GM19468 (cell line): ENCODE measurements around the gene MMP11.

Source experiments
- ATAC-seq: cut with Tn5 transposase; IDR thresholded peaks from one replicate; pipeline ENCODE4 v1.9.1; 2021; ENCODE audit warnings: mild to moderate bottlenecking, moderate library complexity, moderate number of reproducible peaks; ENCODE audit not compliant: unreplicated experiment; ENCODE audit errors: extremely low read depth

MMP11 gene

DNA sequence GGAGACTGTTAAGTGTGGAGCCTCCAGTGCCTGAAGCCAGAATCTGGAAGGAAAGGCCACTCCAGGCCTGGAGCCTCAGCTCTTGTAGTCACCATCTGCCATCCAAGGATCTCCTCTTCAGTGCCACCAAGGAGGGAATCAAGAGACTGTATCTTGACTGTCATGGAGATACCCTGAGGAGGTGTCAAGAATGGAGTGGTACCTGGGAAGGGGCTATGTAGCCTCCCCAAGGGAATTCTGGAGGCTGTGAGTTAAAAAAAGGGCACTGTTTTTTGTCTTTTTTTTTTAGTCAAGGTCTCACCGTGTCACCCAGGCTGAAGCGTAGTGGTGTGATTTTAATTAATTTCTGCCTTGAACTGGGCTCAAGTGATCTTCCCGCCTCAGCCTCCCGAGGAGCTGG is 13.1 kb upstream of the MMP11 start:
- no peak for ATAC-seq

DNA sequence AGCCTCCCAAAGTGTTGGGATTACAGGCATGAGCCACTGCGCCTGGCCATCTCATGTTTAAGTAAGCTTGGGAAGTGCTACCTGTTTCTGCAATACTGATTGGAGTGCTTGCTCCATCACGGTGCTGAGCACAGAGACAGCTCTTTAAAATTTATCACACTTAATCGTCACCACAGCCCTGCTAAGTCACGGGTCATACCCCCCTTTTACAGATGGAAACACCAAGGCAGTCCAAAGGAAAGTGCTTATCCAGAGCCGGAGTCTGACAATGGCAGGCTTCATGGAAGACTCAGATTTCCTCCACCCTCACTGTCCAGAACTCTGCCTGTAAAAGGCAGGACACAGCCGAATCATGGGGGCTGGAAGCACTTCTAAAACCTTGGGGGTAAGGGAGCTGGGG is 12.6 kb upstream of the MMP11 start:
- no peak for ATAC-seq

- no peak for ATAC-seq
Measured at GRCh38 chr22:23762842-23763578, 9.6 kb upstream of the MMP11 start, which contains the start of gene C22orf15. TSS of gene C22orf15 (plus strand) at chr22:23762990. CDS start at chr22:23763307, 317 bp downstream.

DNA sequence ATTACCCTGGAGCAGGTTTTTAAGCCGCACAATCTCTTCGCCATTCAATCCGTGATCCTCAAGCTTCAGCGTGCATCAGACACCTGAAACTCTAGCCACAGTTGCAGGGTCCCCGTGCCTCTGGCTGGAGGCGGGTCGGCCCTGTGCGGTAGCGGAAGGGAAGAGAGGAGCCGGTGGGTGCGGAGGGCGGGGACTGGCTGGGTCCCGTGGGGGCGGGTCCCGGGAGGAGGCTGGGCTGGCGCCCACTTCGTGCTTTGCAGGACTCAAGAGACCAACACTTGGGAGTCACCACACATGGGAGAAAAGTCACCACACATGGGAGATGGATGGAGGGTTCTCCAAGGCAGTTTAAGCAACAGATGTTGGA is 9.1 kb upstream of the MMP11 start:
- no peak for ATAC-seq

DNA sequence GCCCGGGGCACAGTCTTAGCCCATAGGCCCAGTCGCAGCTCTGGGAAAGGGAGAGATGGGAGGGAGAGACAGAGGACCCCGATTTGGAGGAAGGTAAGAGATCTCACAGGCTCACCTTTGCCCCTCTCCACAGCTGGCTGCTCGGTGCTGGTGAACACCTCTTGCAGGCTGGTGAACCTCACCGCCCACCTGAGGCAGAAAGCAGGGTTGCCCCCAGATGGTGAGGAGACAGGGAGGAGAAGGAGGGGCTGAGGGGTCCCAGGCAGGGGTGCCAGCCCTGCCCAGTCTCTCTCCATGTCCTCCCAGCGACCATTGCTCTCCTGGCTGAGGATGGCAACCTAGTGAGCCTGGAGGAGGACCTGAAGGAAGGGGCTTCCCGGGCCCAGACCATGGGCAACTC is 8.7 kb upstream of the MMP11 start:
- ATAC-seq, result no peak

DNA sequence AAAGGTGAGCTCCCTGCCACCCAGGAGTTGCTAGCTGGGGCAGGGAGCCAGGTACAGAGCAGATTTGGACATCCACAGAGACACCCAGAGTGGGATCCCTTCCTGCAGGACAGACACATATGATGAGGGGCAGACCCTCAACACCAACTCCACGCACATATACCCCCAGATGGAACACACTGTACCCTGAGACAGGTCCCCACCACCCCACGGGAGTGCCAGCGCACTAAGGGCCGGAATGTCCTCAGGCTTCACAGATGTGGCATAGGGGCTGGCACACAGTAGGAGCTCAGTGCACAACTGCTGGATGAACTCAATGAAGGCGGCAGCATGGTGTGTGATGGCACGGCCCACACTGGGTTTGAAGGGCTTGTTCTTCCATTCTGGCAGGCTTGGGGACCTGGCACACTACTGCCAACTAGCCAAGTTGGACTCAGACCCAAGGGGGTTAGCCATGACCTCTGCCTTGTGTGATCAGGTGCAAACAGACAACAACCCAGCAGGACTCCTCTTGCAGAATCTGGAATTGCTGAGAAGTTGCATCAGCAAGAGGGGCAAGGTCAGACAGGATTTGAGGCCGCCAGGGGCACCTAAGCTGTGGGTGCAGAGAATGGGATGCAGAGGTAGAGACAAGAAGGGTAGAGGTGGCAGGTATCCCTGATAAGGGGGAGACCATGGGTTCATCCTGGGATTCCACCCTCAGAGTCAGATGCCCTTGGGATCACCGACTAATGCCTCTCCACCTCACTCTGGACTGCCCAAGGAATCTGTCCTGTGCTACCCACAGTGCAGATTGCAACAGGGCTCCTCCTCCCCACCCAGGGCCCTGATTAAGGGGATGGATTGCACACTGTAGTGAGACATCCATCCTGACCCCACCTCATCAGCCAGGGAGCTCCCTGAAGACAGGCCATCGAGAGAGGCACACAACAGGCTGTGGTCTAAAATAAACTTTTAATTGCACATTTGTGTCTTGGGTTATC is 7.5 kb upstream of the MMP11 start:
- ATAC-seq, result no peak

DNA sequence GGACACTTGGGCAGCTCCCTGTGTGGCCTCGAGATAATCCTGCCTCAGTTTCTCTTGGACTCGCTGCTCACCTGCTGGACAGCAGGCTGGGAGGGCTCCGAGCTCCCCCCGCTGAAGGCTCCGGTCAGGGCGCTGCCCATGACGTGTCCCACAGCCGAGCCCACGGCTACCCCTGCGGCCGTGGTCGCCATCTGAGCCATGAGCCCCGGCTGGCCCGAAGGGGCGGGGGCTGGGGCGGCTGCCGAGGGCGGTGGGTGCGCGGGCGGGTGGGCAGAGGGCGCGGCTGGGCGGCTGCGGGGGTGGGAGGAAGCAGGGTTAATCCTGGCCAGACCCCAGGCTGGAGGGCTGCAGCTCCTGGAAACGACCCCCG is 5.4 kb upstream of the MMP11 start:
- no peak for ATAC-seq

DNA sequence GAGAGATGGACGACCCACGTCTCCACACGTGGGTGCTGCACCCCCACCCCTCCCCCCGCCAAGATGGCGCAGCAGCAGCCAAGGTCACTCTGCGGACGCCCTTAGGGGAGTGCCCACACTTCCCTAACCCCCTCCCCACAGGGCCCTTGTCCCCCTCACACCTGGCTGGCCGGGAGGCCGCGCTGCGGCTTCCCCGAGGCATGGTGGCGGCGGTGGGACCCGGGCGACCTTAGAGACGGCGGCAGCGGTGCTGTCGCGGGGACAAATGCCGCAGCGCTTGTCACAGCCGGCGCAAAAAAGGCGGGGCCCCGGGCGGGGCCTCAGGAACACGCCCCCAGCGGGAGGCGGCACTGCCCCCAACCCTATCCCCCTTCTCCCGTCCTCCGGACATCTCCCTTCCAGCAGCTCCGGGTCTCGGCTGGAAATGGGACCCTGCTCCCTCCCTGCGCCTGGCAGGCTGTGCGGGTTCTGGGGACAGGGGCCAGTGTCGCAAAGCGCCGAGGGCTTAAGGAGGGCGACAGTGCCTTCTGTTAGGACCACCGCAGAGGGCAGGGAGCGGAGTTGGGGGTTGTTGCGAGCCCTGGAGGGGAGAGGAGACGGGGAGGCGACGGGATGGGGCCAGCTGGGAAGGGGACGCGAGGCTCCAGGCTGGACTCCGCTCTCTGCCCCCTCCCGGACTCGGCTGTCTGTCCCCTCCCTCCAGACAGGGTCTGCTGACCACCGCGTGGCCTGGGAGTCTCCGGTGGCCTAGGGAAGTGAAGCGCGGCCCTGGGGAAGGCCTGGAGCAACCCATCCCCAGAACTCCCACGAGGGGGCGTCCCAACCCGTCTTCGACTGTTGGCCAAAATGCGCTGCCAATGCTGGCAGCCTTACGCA is 4.7 kb upstream of the MMP11 start, which contains the start of gene CHCHD10:
Gene CHCHD10 (minus strand): TSS at position 300 of the 876 bp plus-strand sequence. CDS start 98 bp downstream, at position 202.
- no peak for ATAC-seq

DNA sequence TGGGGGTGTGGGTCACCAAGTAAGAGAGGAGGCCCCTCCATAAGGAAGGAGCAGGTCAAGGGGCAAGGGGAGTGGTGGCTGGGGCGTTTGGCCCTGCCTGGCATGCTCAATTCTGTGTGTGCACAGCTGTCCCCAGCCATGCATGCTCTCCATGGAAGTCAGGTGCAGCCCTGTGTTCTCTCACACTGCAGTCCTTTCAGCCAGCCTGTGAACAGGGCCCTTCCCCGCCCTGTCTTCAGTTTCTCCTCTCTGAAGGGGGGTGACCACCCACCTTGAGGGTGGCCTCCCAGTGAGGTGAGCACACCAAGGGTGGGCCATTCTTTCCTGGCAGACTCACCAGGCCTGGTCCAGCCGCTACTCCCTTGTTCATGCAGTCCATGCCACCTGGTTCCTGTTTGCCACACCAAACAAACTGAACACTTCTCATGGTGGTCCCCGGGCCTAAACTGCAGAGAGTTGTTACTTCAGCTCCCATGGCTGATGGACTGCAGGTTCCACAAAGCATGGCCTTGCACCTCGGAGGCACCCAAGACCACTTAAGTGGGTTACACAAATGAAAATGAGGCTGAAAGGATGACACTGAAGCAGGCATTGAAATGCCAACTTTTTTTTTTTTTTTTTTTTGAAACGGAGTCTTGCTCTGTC is 3.2 kb upstream of the MMP11 start:
- ATAC-seq, result no peak

DNA sequence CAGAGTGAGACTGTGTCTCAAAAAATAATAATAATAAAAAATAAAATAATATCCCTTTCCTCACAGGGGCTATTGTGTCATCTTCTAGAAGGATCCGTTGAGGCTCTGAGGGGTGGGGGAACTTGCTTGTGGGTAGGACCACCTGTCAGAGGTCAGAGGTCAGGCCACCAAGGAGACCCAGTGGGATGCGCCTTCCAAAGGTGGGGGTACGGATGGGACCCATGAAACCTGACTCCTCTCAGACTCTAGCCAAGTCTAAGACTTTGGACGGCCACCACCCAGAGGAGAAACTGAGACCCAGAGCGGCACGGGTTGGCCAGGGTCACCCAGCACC is 367 bp upstream of the MMP11 start:
- no peak for ATAC-seq

DNA sequence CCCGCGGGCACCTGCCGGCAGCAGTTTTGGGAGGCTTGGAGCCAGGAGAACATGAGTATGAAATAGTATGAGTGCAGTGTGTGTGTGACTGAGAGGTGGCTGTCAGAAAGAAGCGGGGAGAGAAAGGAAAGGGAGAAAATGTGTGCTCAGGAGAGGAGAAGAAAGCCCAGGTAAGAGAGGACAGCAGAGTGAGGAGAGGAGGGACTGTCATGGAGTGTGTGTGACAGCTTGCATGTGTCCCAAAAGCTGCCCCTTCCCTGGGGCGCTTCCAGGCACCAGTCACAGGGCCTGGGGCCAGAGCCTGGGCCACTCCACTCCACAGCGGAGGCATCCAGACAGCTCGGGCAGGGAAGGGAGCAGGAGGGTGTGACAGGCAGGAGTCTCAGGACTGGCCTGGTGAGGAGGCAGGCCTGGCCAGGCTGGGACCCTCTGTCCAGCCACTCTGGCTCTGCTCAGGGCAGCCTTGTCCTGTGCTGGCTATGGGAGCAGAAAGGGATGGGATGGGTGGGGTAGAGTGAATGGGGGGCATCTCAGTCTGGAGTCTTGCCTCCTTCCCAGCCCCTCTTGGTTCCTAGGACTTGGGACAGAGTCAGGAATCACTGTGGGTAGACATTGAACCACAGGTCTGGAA is 949 bp downstream of the MMP11 start:
- no peak for ATAC-seq

- no peak for ATAC-seq
Measured at GRCh38 chr22:23774114-23774921, 1.7 kb downstream of the MMP11 start.

- no peak for ATAC-seq
Measured at GRCh38 chr22:23774922-23775436, 2.3 kb downstream of the MMP11 start.

- no peak for ATAC-seq
Measured at GRCh38 chr22:23775779-23776375, 3.2 kb downstream of the MMP11 start.

DNA sequence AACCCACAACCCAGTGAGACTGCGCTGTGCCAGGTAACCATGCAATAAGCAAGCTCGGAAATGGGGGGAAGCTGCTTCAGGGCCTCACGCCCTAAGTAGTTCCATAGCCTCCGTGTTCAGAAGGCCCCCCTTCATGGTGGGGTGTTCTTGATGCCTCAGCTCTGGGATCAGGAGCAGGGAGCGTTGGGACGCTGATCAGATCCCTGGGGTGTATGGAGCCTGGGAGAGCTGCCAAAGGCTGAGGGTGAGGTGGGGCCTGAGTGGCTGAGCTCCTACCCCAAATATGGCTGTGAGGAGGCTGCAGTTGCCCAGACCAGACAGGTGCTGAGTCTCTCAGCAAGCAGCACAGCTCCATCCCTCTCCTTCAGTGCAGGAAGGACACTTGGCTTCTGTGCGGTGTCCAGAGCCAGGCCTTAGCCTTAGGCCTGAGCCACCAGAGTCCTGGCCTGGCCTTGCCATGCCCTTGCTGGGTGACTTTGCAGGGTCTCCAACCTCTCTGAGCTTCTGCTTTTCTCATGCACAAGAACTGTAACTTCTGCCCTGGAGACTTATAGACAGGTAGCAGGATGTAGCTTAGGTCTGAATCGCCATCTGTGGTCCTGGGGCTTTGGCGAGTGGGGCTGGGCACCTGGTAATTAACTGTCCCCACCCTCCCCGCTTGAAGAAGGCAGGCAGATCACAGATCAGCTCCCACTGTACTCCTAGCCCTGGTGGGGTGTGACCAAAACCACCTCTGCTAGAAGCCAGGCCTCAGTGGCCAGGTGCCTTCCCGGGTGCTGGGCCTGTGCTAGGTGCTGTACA is 5.3 kb downstream of the MMP11 start:
- ATAC-seq, result no peak

- no peak for ATAC-seq
Measured at GRCh38 chr22:23778577-23778900, 5.9 kb downstream of the MMP11 start.

DNA sequence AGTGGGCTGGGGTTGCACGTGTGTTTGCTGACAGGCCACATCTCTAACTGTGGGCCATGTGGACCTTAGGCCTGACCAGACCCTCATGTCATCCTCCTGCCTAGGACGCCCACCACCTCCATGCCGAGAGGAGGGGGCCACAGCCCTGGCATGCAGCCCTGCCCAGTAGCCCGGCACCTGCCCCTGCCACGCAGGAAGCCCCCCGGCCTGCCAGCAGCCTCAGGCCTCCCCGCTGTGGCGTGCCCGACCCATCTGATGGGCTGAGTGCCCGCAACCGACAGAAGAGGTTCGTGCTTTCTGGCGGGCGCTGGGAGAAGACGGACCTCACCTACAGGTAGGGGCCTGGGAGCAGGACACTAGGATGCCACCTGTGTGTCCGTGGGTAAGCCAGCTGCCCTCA is 6.4 kb downstream of the MMP11 start:
- ATAC-seq, result no peak
